Stomach (tissue), 9 donors: ENCODE measurements around the gene GSTO2. TPM values are rescaled to one million over a fixed set of nuclear protein-coding genes. Genes with fewer than 3 reads are reported as not detected.

Experiments used
- DNase-seq, 2 donors: peaks; one replicate each; pipeline versions ENCODE4 v3.0.0 to v3.0.0-alpha.2; 2013 to 2019
- H3K27ac ChIP-seq, 5 donors: fragments of 200-600 bp in 4 of 5; sonication (generic) in 4 of 5; one replicate each; pipeline ENCODE4 v1.5.1; 2013 to 2019; ENCODE audit warnings: mild to moderate bottlenecking in 1 of 5, moderate library complexity in 1 of 5
- H3K27me3 ChIP-seq, 3 donors: fragments of 200-600 bp; sonication (generic); one replicate each; pipeline ENCODE4 v1.5.1; 2017 to 2019; ENCODE audit warnings: mixed run types in 1 of 3
- H3K36me3 ChIP-seq, 4 donors: fragments of 200-600 bp; sonication (generic); 1 replicate in 3 of 4; 2 replicates in 1 of 4; pipeline ENCODE4 v1.5.1; 2016 to 2019
- H3K4me1 ChIP-seq, 4 donors: fragments of 200-600 bp; sonication (generic); one replicate each; pipeline ENCODE4 v1.5.1; 2016 to 2019
- H3K4me3 ChIP-seq, 4 donors: fragments of 200-600 bp; sonication (generic) in 3 of 4; one replicate each; pipeline ENCODE4 v1.5.1; 2016 to 2019; ENCODE audit warnings: mild to moderate bottlenecking in 1 of 4
- H3K9me3 ChIP-seq, 4 donors: fragments of 200-600 bp; sonication (generic); one replicate each; pipeline ENCODE4 v1.5.1; 2016 to 2019
- CTCF ChIP-seq, 7 experiments: fragments of 450-650 bp in 4 of 7; fragments of 200-600 bp in 3 of 7; sonication (generic) in 3 of 7; IDR thresholded peaks; one replicate each; pipeline ENCODE4 v1.5.1; 2016 to 2019; ENCODE audit warnings: antibody characterized with exemption in 7 of 7, control low read depth in 2 of 7, mild to moderate bottlenecking in 1 of 7
- EP300 ChIP-seq: sonication (generic); formaldehyde crosslinking; IDR thresholded peaks from one replicate; pipeline ENCODE4 v1.6.1; 2017; ENCODE audit warnings: antibody characterized with exemption
- POLR2A ChIP-seq, 4 donors: fragments of 450-650 bp; IDR thresholded peaks; one replicate each; pipeline ENCODE4 v1.6.1; 2016; ENCODE audit warnings: antibody characterized with exemption in 4 of 4, control low read depth in 2 of 4, mild to moderate bottlenecking in 1 of 4, moderate library complexity in 1 of 4
- POLR2AphosphoS5 ChIP-seq, 3 donors: sonication (generic); formaldehyde crosslinking; IDR thresholded peaks; one replicate each; pipeline ENCODE4 v1.6.1; 2016; ENCODE audit warnings: antibody characterized with exemption in 3 of 3
- WGBS, 5 donors: extraction: QIAGEN DNeasy Blood & Tissue Kit in 3 of 5; methylation state at CpG; one replicate each; pipeline versions ENCODE4 v1.1.5 to v1.1.7; 2013 to 2018; 5-methylcytosine and 5-hydroxymethylcytosine counted together
- intact Hi-C: fragments of 100-400 bp; cut with DNase I; formaldehyde crosslinking; loops from one replicate; pipeline ENCODE4 v1.15.1; 2023; ENCODE audit warnings: low total_unique reads
- polyA plus RNA-seq, 3 donors: library from polyadenylated mRNA; stranded (reverse); fragments of 200-250 nt; gene quantifications; one replicate each; pipeline ENCODE4 v1.2.3, GENCODE V29; 2013
- total RNA-seq, 5 donors: library from RNA; depleted of rRNA; stranded (reverse); fragments of >200 nt; gene quantifications; one replicate each; pipeline versions ENCODE4 v1.1.0 to v1.2.3, GENCODE V29; 2014 to 2016
- donor health status: healthy with polysubstance abuse.
- donor health status: Bipolar disorder and iron deficiency.
- donor health status: healthy.

Gene GSTO2
- total and polyA plus RNA-seq, 8 donors = under 0.01 to 26.6 (median 10.0) TPM

GRCh38 chr10:104251443-104251842, 17.5 kb upstream of the GSTO2 start:
- no peak overlapping the region for H3K27ac ChIP-seq
- peaks cover 0 to 4% (median 0%) of the 10 kb centered on the region in 3 donors for H3K27me3 ChIP-seq
- H3K4me1 ChIP-seq = peaks cover 6 to 21% (median 18%) of the 10 kb centered on the region in 4 donors
- TF ChIP-seq POLR2AphosphoS5 (IDR thresholded peaks at IDR 0.05) (no peak), CTCF (IDR thresholded peaks at IDR 0.05) (no peak), POLR2A (IDR thresholded peaks at IDR 0.05) (no peak), EP300 (no peak)
- WGBS, 5 donors = 81 to 89% (median 83%) methylated on average over 6 of the region's 6 CpGs
- DNase-seq = no peak
- intact Hi-C loops = no loop called here
- no peak overlapping the region for H3K4me3 ChIP-seq
- H3K36me3 ChIP-seq = no peaks in the 10 kb centered on the region
- peaks cover 0 to 5% (median 0%) of the 10 kb centered on the region in 4 donors for H3K9me3 ChIP-seq

- intact Hi-C loops = no loop called here
- H3K27ac ChIP-seq = no peak overlapping the region
- H3K36me3 ChIP-seq = peaks cover 0 to 4% (median 1%) of the 10 kb centered on the region in 4 donors
- no peak for TF ChIP-seq POLR2AphosphoS5 (IDR thresholded peaks at IDR 0.05)
- no peak for TF ChIP-seq POLR2A (IDR thresholded peaks at IDR 0.05)
- TF ChIP-seq CTCF (IDR thresholded peaks at IDR 0.05) = no peak
- no peak for TF ChIP-seq EP300
- H3K4me3 ChIP-seq = no peak overlapping the region
- peaks cover 14 to 30% (median 27%) of the 10 kb centered on the region in 4 donors for H3K4me1 ChIP-seq
- DNase-seq = no peak
- no peaks in the 10 kb centered on the region for H3K9me3 ChIP-seq
- H3K27me3 ChIP-seq = peaks cover 0 to 4% (median 0%) of the 10 kb centered on the region in 3 donors
Measured at GRCh38 chr10:104252368-104252767, 16.6 kb upstream of the GSTO2 start.

- peak in 1 of 2 donors; percentile 38 for DNase-seq
- Histone ChIP-seq H3K9me3 (no peaks in the 10 kb centered on the region), H3K36me3 (peaks cover 2 to 10% (median 6%) of the 10 kb centered on the region in 4 donors), H3K4me1 (peaks cover 14 to 37% (median 31%) of the 10 kb centered on the region in 4 donors), H3K27ac (no peak overlapping the region), H3K4me3 (no peak overlapping the region), H3K27me3 (peaks cover 0 to 4% (median 0%) of the 10 kb centered on the region in 3 donors)
- intact Hi-C loops = no loop called here
- no peak for TF ChIP-seq CTCF (IDR thresholded peaks at IDR 0.05)
- TF ChIP-seq POLR2A (IDR thresholded peaks at IDR 0.05) = no peak
- TF ChIP-seq POLR2AphosphoS5 (IDR thresholded peaks at IDR 0.05) = no peak
- WGBS, 5 donors = 72 to 100% (median 84%) methylated on average over 2 of the region's 2 CpGs
Measured at GRCh38 chr10:104253106-104253505, 15.9 kb upstream of the GSTO2 start.

GRCh38 chr10:104253606-104254410, 15.2 kb upstream of the GSTO2 start:
- peak overlapping the region; percentile 91 to 99 (median 95) for H3K27ac ChIP-seq
- peaks cover 0 to 4% (median 0%) of the 10 kb centered on the region in 3 donors for H3K27me3 ChIP-seq
- 71 to 80% (median 77%) methylated on average over 10 of the region's 10 CpGs for WGBS, 5 donors
- TF ChIP-seq CTCF (IDR thresholded peaks at IDR 0.05) (no peak), POLR2A (IDR thresholded peaks at IDR 0.05) (no peak), POLR2AphosphoS5 (IDR thresholded peaks at IDR 0.05) (no peak), EP300 (no peak)
- H3K36me3 ChIP-seq = peaks cover 7 to 17% (median 13%) of the 10 kb centered on the region in 4 donors
- H3K4me1 ChIP-seq = peaks cover 14 to 44% (median 33%) of the 10 kb centered on the region in 4 donors
- peak overlapping the region; percentile 62 to 86 (median 76) for H3K4me3 ChIP-seq
- DNase-seq = no peak
- intact Hi-C loops = no loop called here
- H3K9me3 ChIP-seq = no peaks in the 10 kb centered on the region
